ENCODE data around the gene CUL7. TPM values are rescaled to one million over a fixed set of nuclear protein-coding genes. Genes with fewer than 3 reads are reported as not detected.
A peak's percentile ranks its signal among the peaks of the same experiment; 100 is the strongest.

The CUL7 gene
- total RNA-seq, 1 donor from 2014 or later: 26.7 TPM

DNA sequence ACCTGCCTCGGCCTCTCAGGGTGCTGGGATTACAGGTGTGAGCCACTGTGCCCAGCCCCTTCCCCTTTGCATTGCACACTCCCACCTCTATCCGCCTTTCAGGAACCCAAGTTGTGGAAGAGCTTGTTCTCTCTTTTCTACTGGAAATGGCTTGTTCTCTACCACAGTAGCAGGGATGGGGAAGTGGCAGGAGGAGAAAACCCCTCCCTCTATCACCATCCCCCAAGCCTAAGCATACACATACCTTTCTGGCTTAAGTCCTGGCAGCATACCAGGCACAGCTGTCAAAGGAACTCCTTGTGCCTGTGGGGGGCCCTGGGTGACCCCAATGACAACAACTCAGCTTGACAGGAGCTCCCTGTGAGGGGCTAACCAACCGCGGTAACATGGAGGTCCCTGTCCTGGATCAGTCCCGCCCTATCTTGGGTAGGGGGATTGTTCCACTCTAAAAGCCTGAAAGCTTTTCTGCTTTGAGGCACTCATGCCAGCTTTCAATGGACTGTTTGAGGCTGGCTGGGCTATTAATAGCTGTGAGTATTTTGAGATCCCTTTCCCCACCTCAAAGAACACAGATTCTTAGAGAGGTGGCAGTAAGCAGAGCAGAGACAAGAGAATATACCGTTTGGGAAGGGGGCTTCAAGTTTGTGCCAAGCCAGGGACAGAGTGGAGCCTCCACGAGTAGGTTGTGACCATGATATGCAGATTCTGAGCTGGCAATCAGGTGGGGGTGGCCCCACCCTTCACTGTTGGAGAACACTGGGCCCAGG, 37.3 kb downstream of the CUL7 start:
- peak overlapping the region; percentile 27 to 82 for H3K27ac ChIP-seq
- DNase-seq (ENCODE audit: low spot score in 2 of 2): no peak
- no peaks in the 10 kb centered on the region for H3K9me3 ChIP-seq
- H3K4me1 ChIP-seq: peaks cover 18 to 39% of the 10 kb centered on the region in 2 donors
- intact Hi-C loops (cut with DNase I): no loop called here
- peak overlapping the region in 1 of 2 donors; percentile 76 for H3K4me3 ChIP-seq
- TF ChIP-seq, protein P1, sequence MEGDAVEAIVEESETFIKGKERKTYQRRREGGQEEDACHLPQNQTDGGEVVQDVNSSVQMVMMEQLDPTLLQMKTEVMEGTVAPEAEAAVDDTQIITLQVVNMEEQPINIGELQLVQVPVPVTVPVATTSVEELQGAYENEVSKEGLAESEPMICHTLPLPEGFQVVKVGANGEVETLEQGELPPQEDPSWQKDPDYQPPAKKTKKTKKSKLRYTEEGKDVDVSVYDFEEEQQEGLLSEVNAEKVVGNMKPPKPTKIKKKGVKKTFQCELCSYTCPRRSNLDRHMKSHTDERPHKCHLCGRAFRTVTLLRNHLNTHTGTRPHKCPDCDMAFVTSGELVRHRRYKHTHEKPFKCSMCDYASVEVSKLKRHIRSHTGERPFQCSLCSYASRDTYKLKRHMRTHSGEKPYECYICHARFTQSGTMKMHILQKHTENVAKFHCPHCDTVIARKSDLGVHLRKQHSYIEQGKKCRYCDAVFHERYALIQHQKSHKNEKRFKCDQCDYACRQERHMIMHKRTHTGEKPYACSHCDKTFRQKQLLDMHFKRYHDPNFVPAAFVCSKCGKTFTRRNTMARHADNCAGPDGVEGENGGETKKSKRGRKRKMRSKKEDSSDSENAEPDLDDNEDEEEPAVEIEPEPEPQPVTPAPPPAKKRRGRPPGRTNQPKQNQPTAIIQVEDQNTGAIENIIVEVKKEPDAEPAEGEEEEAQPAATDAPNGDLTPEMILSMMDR (IDR thresholded peaks at IDR 0.05): no peak
- no peaks in the 10 kb centered on the region for H3K27me3 ChIP-seq
- H3K36me3 ChIP-seq: peaks cover 32 to 33% of the 10 kb centered on the region in 2 donors

DNA sequence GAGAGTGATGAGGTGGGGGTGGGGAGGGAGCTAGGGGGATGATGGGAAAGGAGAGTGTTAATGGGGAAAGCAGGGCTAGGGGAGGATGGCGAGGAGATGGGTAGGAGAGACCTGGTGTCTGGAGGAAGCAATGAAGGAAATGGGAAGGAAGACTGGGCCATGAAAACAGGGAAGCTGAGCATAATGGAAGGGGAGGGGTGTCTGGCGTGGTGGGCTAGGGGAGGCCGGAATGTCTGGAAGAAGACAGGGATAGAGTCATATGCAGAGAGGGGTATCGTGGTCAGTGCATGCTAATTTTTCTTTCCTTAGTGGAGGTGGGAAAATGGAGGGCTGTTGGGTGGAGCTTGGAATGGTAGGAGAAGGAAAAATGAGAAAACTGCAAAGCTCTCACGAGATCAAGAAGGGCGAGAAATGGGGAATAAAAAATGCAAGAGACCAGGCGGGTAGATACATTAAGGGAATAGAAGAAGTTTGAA, 39.2 kb downstream of the CUL7 start:
- Histone ChIP-seq H3K4me3 (peak overlapping the region; percentile 76 to 81), H3K9me3 (no peaks in the 10 kb centered on the region), H3K27me3 (no peaks in the 10 kb centered on the region), H3K36me3 (peaks cover 47 to 49% of the 10 kb centered on the region in 2 donors), H3K4me1 (peaks cover 13 to 33% of the 10 kb centered on the region in 2 donors), H3K27ac (peak overlapping the region; percentile 58 to 82)
- no peak for DNase-seq (ENCODE audit: low spot score in 2 of 2)
- intact Hi-C loops (cut with DNase I): loop anchor here (1.0 to 5.0 kb wide), 7 partner anchors 36 to 158 kb away; partner anchors contain the start of genes CNPY3, KLC4, MRPL2 and PEX6
- TF ChIP-seq, protein P1 (IDR thresholded peaks at IDR 0.05): no peak

DNA sequence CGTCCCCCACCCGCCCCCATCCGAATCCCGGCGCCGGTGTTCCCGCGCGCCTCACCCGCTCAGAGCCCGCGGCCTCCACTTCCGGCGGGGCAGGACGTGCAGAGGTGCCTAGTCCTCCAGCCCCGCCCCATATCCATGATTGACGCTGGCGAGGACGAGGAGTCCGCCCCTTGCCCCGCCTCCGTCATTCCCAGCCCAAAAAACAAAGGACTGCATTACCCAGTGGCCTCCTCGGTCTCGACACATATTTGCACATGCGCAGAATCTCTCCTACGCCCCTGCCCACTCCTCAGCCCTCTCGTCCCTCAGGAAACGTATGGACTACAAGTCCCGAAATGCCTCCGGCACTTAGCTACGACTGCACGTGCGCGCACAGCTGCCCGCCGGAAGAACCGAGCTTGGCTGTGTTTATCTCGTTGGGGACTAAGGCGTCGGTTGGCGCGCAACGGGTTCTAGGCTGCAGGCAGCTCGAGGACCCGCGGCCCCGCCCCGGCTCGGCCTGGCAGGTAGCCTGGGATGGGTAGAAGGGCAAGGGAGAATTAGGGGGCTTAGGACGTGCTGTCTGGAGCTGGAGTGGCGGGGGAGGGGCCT, 39.7 kb downstream of the CUL7 start, which contains the start of the genes KLHDC3 and MEA1:
TSS of gene KLHDC3 (plus strand) at position 407 of the 591 bp plus-strand sequence. CDS start 2,944 bp downstream, outside the sequence.
TSS of gene MEA1 (minus strand) at position 104 of the 591 bp plus-strand sequence. CDS start 133 bp downstream, outside the sequence.
- TF ChIP-seq, protein P1 (IDR thresholded peaks at IDR 0.05): no peak

DNA sequence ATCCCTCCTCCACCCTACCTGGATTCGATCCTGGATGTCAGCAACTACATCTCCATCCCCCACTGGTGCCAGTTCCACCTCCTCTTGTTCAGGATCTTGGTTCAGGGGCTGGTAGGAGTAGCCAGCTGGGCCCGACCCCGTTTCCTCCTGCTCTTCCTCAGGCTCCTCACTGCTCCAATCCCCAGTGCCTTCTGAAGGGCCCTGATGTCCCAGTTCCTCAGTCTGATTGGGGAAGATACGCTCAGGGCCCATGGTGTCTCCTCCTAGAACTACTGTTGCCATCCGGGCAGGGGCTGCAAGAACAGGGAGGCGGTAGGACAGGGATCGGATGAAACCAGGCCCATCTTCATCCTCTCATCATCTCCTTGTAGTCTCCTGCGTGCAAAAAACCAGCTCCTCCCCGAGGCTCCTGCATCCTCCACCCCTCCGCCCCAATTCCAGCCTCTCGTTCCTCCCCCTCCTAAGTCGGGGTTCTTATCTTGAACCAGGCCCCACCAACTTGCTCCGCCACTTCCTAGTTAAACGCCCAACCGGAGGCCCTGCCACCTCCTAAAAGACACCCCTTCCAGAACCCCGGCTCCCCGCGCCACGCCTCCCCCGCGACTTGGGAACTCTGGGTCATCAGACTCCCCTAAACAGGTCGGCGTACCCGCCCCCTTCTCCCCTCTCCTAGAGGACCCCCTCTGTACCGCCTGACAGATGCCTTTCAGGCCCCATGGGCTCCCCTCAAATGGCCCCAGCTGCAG, 40.4 kb downstream of the CUL7 start:
- H3K36me3 ChIP-seq: peaks cover 44 to 48% of the 10 kb centered on the region in 2 donors
- H3K27me3 ChIP-seq: no peaks in the 10 kb centered on the region
- TF ChIP-seq, protein P1 (IDR thresholded peaks at IDR 0.05): no peak
- DNase-seq (ENCODE audit: low spot score in 2 of 2): no peak
- intact Hi-C loops (cut with DNase I): loop anchor here (1.0 to 5.0 kb wide), 5 partner anchors 29 to 159 kb away; partner anchors contain the start of genes PPP2R5D and SRF
- peak overlapping the region; percentile 80 to 81 for H3K27ac ChIP-seq
- peak overlapping the region; percentile 65 to 76 for H3K4me3 ChIP-seq
- no peaks in the 10 kb centered on the region for H3K9me3 ChIP-seq
- peaks cover 13 to 33% of the 10 kb centered on the region in 2 donors for H3K4me1 ChIP-seq

More for the DNA sequence above, 39.7 kb downstream of the CUL7 start, which contains the start of the genes KLHDC3 and MEA1:
- peak within 1 kb of the TSS; percentile 76 to 81 for H3K4me3 ChIP-seq
- H3K9me3 ChIP-seq: no peaks in the 10 kb centered on the region
- peak; percentile 99 to 100 for DNase-seq (ENCODE audit: low spot score in 2 of 2)
- intact Hi-C loops (cut with DNase I): loop anchor here (1.0 to 5.0 kb wide), 8 partner anchors 30 to 158 kb away; partner anchors contain the start of genes CNPY3, KLC4, MRPL2 and PEX6
- H3K36me3 ChIP-seq: peaks cover 46 to 48% of the 10 kb centered on the region in 2 donors
- peaks cover 13 to 33% of the 10 kb centered on the region in 2 donors for H3K4me1 ChIP-seq
- H3K27ac ChIP-seq: peak within 1 kb of the TSS; percentile 81 to 82
- no peaks in the 10 kb centered on the region for H3K27me3 ChIP-seq

DNA sequence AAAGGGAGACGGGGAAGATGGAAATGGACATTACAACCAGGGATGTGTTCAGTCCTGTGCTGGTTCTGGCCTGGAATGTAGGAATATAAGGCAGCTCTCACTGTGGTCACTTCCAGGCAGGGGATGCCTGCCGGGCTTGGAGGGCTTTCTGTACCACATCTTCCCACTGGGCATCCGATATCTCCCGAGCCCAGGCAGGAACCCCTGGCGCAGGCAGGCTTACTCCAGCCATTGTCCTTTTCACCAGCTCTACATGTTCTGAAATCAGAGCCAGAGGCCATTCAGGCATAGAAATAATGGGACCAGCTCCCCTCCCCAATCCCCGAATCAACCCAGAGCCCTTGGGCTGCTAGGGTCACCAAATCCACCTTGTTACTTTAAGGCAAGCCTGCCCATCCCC, 41.3 kb downstream of the CUL7 start:
- no peak for DNase-seq (ENCODE audit: low spot score in 2 of 2)
- Histone ChIP-seq H3K4me3 (peak overlapping the region in 1 of 2 donors; percentile 76), H3K27me3 (no peaks in the 10 kb centered on the region), H3K9me3 (no peaks in the 10 kb centered on the region), H3K36me3 (peaks cover 44 to 46% of the 10 kb centered on the region in 2 donors), H3K27ac (peak overlapping the region in 1 of 2 donors; percentile 80), H3K4me1 (peaks cover 13 to 33% of the 10 kb centered on the region in 2 donors)
- intact Hi-C loops (cut with DNase I): loop anchor here (5.0 kb wide), 4 partner anchors 110 to 160 kb away; partner anchors contain the start of gene SRF
- TF ChIP-seq, protein P1 (IDR thresholded peaks at IDR 0.05): no peak
